HG02642 (cell line): Measurements from ENCODE around the gene PRMT5.
"Not testable (repeated sequence)": the region's sequence is repeated elsewhere in the genome, so short reads cannot be mapped to it uniquely, and the experiment has no call there.

Experiments used
- ATAC-seq: cut with Tn5 transposase; IDR thresholded peaks from one replicate; pipeline ENCODE4 v1.9.1; 2021; ENCODE audit warnings: mild to moderate bottlenecking; ENCODE audit not compliant: unreplicated experiment, poor library complexity

PRMT5 gene

DNA sequence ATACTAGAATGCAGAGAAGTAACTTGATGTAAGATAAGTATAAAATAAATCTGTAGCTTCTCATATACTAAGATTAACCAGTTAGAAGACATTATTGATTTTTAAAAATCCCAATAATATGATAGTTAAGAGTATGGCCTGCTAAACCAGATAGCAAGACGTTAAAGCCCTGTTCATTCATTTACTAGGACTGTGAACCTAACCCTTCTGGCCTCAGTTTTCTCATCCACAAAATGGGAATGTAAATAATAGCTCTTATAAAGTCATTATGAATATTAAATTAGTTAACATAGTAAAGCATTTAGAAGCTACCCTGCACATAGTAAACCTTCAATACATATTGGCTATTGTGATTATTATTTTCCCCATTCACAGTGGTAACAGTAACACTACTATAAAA lies 6.0 kb upstream of the PRMT5 start:
- no peak for ATAC-seq

DNA sequence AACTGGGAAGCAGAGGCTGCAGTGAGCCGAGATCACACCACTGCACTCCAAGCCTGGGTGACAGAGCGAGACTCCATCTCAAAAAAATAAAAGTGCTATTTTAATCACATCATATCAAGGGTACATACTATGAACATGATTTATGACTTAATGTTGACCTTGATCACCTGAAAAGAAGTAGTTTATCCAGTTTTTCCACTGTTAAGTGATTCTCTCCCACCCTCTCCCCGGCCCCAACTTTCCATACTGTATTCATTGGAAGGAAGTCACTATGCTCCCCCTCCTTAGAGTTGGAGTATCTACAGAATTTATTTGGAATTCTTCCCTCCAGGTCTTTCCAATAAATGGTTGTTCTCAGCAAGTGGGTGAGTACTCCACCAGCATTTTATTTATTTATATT lies 3.0 kb upstream of the PRMT5 start:
- no peak for ATAC-seq

GRCh38 chr14:22929961-22930364 lies 787 bp upstream of the PRMT5 start:
- no peak for ATAC-seq

DNA sequence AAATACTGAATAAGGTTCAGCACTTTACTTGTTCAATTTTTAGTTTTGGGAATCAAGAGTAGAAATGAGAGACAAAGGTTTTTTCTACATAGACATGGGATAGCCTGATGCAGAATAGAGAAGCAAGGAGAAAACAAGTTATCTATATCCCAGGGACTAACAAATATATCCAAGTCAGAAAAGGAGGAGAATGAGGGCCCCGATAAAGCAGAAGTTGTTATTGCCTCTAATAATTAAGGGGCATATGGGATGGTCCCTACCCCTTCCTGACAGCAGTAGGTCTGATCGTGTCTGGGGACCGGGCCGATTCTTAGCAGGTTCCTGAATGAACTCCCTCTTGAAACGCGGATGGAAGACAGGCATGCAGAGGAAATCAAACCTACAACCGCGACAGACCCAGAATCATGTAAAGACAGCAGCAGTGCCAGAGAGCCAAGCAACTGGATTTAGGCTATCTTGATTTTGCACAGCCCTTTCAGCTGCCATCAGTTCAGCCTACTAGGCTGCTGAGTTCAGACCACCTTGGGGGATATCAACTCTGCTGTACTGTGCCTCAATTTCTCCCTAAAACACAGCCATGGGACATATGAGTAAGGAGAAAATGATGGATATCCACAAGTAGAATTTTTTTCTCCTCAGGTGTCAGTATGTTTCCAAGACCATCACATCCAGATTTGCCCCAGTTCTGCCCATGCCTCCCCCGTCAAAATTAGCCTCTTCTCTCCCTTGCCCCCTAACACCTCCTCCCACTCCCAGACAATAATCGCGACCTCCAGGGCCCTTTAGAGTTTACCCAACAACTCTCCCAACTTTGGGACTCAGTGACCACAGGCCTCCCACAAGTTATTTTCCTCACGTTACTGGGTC lies 706 bp downstream of the PRMT5 start:
- no peak for ATAC-seq

DNA sequence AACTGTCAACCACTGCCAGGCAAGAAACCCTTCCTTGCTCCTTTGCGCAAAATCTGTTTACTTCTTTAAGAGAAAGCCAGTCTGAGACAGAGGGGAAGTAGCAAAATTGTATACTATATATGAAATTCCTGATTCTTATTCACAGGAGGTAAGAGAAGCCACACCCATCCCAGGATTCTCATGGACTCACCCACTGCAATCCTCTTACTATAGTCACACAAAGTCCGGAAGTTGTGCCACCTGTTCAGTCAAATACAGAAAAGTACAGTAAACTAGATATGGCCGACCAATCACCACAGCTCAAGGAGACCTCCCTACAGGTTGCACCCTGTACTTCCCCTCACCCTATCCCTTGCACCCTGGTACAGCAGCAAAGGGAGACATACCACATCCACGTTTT lies 2.9 kb downstream of the PRMT5 start:
- no peak for ATAC-seq

DNA sequence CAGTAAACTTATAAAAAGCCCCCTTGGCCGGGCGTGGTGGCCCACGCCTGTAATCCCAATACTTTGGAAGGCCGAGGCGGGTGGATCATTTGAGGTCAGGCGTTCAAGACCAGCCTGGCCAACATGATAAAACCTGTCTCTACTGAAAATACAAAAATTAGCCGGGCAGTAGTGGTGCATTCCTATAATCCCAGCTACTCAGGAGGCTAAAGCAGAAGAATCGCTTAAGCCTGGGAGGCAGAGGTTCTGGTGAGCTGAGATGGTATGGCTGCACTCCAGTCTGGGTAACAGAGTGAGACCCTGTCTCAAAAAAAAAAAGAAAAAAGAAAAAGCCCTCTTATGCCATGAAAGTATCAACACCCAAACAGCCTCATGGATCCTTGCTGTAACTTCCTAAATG lies 3.7 kb downstream of the PRMT5 start:
- no peak for ATAC-seq

DNA sequence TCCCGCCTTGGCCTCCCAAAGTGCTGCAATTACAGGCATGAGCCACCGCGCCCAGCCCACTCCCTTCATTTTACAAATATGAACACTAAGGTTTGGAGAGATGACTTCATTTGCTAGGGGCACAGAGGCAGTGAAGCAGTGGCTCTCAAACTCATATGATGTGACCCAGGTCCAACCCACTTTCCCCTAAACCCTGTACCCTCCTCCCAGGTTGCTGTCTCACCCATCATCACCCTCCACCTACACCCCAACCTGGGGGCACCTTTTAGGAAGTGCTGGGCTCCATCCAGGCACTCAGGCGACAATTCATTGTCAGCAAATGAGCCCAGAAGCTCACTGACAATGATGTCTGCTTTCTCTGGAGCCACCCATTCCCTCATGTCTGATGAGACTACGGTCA lies 5.4 kb downstream of the PRMT5 start:
- no peak for ATAC-seq

DNA sequence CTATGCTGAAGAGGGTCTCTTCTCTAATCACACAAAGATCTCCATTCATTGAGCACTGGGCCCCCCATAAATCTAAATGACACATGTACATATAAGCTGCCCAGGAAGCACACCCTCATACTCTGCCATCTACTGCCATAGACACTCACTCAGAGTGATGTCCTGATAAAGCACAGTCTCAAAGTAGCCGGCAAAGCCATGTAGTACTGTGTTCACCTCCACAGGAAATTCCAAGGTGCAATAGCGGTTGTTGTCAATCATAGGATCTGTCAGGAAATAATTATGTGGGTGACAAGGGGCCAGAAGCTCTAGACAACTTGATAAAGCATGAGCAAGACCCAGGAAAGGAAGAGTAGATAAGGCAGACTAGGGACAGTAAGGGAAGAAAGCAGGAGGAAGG lies 6.9 kb downstream of the PRMT5 start:
- ATAC-seq, result no peak

GRCh38 chr14:22920697-22921096 lies 8.5 kb downstream of the PRMT5 start:
- no peak for ATAC-seq

- no peak for ATAC-seq
Observed at GRCh38 chr14:22919601-22919921, 9.6 kb downstream of the PRMT5 start.

GRCh38 chr14:22918804-22919600 lies 10.2 kb downstream of the PRMT5 start, which contains the start of gene RBM23:
TSS of gene RBM23 (minus strand) at chr14:22919149.
- peak; percentile 92 for ATAC-seq

DNA sequence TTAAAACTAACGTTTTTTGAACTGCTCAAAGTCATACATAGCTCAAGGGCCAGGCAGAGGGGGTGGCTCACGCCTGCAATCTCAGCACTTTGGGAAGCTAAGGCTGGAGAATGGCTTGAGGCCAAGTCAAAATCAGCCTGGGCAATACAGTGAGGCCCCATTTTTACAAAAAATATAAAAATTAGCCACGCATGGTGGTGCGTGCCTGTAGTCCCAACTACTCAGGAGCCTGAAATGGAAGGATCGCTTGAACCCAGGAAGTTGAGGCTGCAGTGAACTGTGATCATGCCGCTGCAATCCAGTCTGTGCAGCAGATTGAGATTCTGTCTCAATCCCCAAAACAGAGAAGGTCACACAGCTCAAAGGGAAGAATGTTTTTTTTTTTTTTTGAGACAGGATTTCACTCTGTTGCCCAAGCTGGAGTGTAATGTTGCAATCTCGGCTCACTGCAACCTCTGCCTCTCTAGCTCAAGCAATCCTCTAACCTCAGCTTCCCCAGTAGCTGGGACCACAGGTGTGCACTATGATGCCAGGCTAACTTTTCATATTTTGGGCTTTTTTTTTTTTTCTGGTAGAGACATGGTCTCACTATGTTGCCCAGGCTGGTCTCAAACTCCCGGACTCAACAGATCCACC lies 13.2 kb downstream of the PRMT5 start:
- ATAC-seq, result no peak

DNA sequence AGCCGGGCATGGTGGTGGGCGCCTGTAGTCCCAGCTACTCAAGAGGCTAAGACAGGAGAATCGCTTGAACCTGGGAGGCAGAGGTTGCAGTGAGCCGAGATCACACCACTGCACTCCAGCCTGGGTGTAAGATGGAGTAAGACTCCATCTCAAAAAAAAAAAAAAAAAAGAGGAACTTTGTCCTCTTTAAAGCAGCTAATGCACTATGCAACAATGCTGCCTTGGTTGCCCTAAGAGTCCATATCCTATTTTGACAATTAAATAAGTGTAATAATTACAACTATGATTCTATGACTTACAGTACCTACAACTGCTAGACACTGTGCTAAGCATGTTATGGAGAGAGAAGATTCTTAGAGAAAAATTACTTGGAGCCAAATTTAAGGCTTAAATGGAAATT lies 14.3 kb downstream of the PRMT5 start:
- not testable (repeated sequence) for ATAC-seq

GRCh38 chr14:22910916-22911315 lies 18.3 kb downstream of the PRMT5 start:
- no peak for ATAC-seq

DNA sequence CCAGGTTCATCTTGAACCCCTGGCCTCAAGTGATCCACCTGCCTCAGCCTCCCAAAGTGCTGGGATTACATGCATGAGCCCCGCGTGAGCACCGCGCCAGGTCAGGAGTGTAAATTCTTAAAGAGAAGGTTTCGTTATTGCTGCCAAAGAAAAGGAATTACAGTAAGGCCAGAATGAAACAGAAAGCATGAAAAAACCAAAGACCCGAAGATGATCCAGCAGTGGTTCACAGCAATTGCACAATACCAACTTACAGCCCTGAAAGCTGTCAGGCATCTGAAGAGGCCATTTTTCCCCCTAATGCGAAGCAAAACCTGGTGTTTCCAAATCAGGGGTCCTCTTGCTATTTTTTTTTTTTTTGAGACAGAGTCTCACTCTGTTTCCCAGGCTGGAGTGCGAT lies 20.6 kb downstream of the PRMT5 start:
- no peak for ATAC-seq

GRCh38 chr14:22907429-22907828 lies 21.7 kb downstream of the PRMT5 start:
- no peak for ATAC-seq

DNA sequence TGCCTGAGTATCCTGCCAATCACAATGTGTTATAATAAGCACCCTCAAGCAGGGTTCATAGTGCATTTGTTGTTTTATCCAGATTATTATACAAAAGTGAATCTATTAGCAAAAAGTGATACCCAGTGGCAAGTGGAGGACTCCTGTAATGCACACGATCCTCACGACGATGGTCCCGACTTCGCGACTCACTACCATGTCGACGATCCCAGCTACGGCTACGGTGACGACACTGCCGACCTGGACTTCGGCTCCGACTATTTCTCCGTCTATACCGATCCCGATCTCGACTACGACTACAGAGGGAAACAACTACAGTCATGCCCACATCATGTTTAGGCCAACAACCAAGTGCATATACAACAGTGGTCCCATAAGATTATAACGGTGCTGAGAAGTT lies 23.1 kb downstream of the PRMT5 start:
- ATAC-seq, result no peak

DNA sequence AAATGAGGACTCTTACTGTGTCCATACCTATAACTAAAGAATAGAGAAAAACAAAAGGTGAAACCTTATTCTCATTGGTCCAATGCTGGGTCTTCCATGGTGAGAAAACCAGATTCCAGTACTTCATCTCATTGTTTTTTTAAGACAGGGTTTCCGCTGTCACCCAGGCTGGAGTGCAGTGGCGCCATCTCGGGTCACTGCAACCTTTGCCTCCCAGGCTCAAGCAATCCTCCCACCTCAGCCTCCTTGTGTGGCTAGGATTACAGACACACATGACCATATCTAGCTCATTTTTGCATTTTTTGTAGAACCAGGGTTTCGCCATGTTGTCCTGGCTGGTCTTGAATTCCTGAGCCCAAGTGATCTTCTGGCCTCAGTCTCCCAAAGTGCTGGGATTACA lies 23.5 kb downstream of the PRMT5 start:
- no peak for ATAC-seq

DNA sequence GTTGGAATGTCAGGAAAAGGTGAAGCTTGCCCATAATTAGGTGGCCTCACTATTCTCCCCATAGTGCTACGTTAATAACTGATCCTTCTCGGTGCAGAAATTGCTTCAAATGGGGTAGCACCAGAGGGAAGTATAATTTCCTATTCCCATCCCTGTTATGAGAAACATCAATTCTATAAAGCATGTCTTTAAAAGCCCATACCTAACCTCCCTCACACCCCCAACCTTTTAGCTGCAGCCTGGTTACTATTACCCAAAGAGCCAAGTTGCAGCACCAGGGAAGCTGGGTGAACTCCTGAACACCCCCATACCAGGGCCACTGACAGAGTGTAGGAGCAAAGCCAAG lies 25.5 kb downstream of the PRMT5 start:
- no peak for ATAC-seq

- ATAC-seq, result no peak
Observed at GRCh38 chr14:22901799-22902198, 27.4 kb downstream of the PRMT5 start.

GRCh38 chr14:22900081-22900799 lies 28.9 kb downstream of the PRMT5 start:
- ATAC-seq, result no peak
